C4-2B (cell line): ENCODE measurements around the gene SIX2.

Source experiments
- ZFX ChIP-seq: fragments of 450-650 bp; IDR thresholded peaks from 2 replicates; pipeline ENCODE4 v1.6.1; 2017
- TF ChIP-seq, protein P1 (sequence below): fragments of 450-650 bp; conservative IDR thresholded peaks from 2 replicates; pipeline ENCODE4 v1.5.1; 2017; ENCODE audit warnings: mild to moderate bottlenecking

DNA sequence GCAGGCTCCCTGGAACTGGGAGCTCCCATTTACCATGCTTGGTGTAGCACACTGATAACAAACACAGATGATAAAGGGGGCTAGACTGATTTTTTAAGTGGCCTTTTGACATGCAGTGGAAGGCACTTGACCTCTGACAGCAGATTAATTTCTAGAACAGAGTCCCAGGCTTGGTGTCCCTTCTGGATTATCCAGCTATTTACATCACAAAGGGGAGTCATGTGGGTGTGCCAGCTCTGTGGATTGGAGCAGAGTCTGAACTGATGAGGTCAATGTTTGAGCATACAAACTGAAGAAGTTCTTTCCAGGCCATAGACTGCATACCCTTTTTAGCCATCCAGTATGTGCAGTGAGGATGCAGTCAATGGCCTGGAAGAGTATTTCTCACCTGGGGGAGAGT is 31.5 kb upstream of the SIX2 start:
- TF ChIP-seq, protein P1, sequence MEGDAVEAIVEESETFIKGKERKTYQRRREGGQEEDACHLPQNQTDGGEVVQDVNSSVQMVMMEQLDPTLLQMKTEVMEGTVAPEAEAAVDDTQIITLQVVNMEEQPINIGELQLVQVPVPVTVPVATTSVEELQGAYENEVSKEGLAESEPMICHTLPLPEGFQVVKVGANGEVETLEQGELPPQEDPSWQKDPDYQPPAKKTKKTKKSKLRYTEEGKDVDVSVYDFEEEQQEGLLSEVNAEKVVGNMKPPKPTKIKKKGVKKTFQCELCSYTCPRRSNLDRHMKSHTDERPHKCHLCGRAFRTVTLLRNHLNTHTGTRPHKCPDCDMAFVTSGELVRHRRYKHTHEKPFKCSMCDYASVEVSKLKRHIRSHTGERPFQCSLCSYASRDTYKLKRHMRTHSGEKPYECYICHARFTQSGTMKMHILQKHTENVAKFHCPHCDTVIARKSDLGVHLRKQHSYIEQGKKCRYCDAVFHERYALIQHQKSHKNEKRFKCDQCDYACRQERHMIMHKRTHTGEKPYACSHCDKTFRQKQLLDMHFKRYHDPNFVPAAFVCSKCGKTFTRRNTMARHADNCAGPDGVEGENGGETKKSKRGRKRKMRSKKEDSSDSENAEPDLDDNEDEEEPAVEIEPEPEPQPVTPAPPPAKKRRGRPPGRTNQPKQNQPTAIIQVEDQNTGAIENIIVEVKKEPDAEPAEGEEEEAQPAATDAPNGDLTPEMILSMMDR = no peak
- TF ChIP-seq ZFX = no peak
